Fibroblast of the aortic adventitia (primary cell): ENCODE results near the gene CAPN9. TPM values are rescaled to one million over a fixed set of nuclear protein-coding genes. Genes with fewer than 3 reads are reported as not detected.
"Not testable (repeated sequence)": the region's sequence is repeated elsewhere in the genome, so short reads cannot be mapped to it uniquely, and the experiment has no call there.

Experiments used
- DNase-seq: peaks from one replicate; pipeline ENCODE4 v3.0.0-alpha.2; 2010; ENCODE audit warnings: low read depth
- H3K4me3 ChIP-seq: 2 replicates; pipeline ENCODE4 v1.5.1; 2011; ENCODE audit warnings: low read depth, mild to moderate bottlenecking, control low read depth, low read length, moderate library complexity
- CTCF ChIP-seq: IDR thresholded peaks from 2 replicates; pipeline ENCODE4 v1.5.1; 2011; ENCODE audit warnings: mild to moderate bottlenecking, low read length, control low read depth, inconsistent platforms; ENCODE audit not compliant: insufficient read depth
- total RNA-seq: library from RNA; depleted of rRNA; stranded (reverse); fragments of >200 nt; gene quantifications from 2 replicates; pipeline ENCODE4 v1.2.3, GENCODE V29; 2012; ENCODE audit warnings: low replicate concordance

The CAPN9 gene
- total RNA-seq, 1 donor = not detected

DNA sequence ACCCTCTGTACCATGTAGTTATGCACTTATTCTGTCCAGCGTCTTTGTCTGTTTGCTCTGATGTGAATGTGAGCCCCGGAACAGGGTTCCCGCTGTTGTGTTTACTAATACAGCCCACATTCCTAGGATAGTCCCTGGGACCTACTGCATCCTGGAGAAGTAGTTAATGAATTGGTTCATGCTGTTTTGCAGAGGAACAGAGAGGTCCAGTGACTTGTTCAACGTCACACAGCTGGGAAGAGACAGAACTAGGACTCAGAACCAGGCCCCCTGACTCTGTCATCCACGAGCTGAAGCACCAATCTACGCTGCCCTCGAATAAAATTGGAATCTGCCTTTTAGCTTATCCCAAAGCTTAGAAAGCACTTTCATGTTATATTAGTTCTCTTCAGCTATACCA lies 34.0 kb upstream of the CAPN9 start:
- TF ChIP-seq CTCF = no peak
- no peak overlapping the region for H3K4me3 ChIP-seq
- DNase-seq = no peak

GRCh38 chr1:230713547-230713914 lies 33.7 kb upstream of the CAPN9 start:
- DNase-seq = no peak
- no peak for TF ChIP-seq CTCF
- no peak overlapping the region for H3K4me3 ChIP-seq

DNA sequence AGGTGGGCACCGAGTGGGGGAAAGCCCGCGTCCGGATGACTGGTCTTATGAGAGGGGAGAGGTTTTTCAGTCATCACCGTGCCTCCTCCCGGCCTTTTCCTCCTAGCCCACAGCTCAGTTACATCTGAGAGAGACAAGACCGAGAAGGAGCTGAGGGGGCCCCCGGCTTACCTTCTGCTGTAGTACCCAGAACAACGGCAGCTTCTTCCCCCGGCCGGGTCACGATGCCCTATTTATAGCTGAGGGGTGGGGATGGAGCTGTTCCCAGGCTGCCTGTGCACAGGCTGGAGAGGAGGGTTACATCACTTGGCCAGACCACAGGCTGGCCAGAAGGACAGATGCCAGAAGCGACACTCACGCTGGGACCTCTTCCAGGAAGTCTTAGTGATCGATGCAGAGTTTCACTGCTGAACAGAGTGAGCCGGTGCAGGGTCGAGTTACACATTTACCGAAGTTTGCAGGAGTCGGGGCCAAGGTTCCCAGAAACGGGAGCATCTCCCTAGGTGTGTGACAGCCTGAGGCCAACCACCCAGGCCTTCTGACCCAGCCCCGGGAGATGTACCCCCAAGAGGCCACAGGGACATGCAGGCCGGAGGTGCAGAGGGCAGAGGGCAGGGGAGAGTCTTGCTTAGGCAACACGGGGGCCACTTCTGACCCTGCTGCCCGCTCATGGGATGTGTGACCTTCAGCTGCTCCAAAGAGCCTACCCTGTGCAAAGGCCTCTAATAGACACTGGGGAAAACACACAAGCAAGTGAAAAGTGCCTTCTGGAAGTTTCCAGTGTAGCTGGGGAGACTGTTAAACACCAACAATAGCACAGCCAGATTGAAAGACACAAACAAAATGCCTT lies 33.0 kb upstream of the CAPN9 start, which contains the start of gene AGT:
TSS of gene AGT (minus strand) at position 208 of the 850 bp plus-strand sequence. CDS start 3,299 bp downstream, outside the sequence.
- peak; percentile 82 for DNase-seq
- H3K4me3 ChIP-seq = peak within 1 kb of the TSS; percentile 9
- TF ChIP-seq CTCF = no peak

DNA sequence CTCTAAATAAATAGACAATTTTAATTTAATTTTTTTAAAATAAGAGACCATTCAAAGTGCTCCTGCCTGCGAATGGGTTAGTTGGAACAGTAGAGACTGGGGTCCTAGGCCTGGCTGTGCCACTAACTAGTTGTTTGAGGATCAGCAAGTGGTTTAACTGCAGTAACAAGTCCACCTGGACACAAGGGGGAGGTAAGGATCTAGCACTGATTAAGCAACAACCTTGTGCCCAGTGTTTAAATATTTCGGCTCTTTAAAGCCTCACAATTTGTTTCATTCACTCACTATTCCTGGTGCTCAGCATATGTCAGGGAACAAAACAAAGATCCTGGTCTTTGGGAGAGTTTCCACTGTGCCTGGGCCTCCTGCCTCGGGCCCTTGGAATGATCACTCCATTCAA lies 31.7 kb upstream of the CAPN9 start:
- no peak for TF ChIP-seq CTCF
- no peak for DNase-seq
- H3K4me3 ChIP-seq = no peak overlapping the region

GRCh38 chr1:230716453-230716852 lies 30.7 kb upstream of the CAPN9 start:
- not testable (repeated sequence) for H3K4me3 ChIP-seq, DNase-seq

DNA sequence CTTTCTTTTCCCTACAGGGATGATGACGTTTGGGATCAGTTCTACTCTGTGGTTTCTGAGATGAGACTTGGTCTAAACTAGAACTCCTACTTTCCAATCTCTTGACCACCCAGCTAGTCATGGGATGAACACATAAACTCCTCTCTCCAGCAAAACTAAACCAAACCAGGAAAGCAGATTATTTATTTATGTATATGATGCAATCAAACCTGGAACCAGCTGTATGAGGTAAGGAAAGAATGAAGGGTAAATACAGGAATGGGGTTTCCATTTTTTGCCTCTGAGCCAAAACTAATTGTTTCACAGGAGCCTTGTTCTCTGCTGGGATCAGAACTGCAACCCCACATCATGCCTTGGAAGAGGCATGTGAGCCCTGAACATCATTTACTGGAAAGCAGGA lies 29.9 kb upstream of the CAPN9 start:
- H3K4me3 ChIP-seq = no peak overlapping the region
- no peak for TF ChIP-seq CTCF
- DNase-seq = peak; percentile 25

- not testable (repeated sequence) for H3K4me3 ChIP-seq, DNase-seq
Observed at GRCh38 chr1:230721849-230722522, 25.2 kb upstream of the CAPN9 start.
